Loucy (cell line): Measurements from ENCODE around the gene FBXW8.

Source experiments
- EZH2phosphoT487 ChIP-seq: fragments of 200-600 bp; IDR thresholded peaks from 2 replicates; pipeline ENCODE4 v1.6.1; 2018; ENCODE audit warnings: antibody characterized with exemption, mild to moderate bottlenecking, moderate library complexity, borderline replicate concordance
- TF ChIP-seq, protein P1 (sequence below): fragments of 200-600 bp; sonication (generic); conservative IDR thresholded peaks from 2 replicates; pipeline ENCODE4 v1.5.1; 2014; ENCODE audit warnings: mild to moderate bottlenecking, antibody characterized with exemption, low read length

DNA sequence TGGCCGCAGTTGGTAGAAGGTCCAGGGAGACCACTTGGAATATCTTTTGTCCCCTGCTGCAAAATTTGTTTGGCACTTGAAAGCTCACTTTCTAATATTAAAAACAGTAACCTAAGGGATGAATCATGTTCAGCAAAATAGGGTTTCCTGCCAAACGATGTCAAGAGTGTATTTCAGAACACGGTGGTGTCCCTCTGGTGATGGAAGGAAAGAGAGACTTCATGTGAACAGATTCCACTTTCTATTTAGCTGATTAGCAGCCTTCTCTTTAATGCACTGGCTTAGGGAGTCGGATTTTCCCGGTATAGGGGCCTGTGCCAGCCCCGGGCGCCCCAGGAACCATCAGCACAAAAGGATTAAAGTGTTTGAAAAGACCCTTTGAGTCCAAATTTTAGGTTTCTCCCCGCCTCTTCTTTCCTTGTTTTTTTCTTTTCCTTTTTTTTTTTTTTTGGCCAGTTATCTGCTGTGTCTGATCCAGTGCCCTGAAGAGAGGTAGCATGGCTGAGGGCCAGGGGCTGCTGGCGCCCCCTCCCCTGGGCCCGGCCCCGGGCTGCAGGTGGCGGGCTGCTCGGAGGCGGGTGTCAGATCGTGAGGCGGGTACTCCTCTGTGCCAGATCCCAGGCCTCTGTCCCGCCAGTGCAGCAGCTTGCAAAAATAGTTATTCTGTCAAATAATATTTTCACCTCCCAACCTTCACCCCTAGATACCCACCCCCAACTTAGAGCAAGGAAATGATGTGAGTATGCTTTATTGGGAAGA is 100.1 kb downstream of the FBXW8 start:
- TF ChIP-seq, protein P1, sequence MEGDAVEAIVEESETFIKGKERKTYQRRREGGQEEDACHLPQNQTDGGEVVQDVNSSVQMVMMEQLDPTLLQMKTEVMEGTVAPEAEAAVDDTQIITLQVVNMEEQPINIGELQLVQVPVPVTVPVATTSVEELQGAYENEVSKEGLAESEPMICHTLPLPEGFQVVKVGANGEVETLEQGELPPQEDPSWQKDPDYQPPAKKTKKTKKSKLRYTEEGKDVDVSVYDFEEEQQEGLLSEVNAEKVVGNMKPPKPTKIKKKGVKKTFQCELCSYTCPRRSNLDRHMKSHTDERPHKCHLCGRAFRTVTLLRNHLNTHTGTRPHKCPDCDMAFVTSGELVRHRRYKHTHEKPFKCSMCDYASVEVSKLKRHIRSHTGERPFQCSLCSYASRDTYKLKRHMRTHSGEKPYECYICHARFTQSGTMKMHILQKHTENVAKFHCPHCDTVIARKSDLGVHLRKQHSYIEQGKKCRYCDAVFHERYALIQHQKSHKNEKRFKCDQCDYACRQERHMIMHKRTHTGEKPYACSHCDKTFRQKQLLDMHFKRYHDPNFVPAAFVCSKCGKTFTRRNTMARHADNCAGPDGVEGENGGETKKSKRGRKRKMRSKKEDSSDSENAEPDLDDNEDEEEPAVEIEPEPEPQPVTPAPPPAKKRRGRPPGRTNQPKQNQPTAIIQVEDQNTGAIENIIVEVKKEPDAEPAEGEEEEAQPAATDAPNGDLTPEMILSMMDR: no peak
- TF ChIP-seq EZH2phosphoT487: no peak
